Dermis microvascular lymphatic vessel endothelial cell (primary cell): ENCODE measurements around the gene IFT25. TPM values are rescaled to one million over a fixed set of nuclear protein-coding genes. Genes with fewer than 3 reads are reported as not detected.

Experiments used
- DNase-seq, 2 donors: peaks; one replicate each; pipeline versions ENCODE4 v3.0.0 to v3.0.0-alpha.2; 2010; ENCODE audit warnings: low read depth in 2 of 2
- total RNA-seq: library from RNA; depleted of rRNA; stranded (reverse); fragments of >200 nt; gene quantifications from 2 replicates; pipeline ENCODE4 v1.2.1, GENCODE V29; 2014

Gene IFT25
- total RNA-seq, 1 donor from 2014 or later: 14.5 TPM

DNA sequence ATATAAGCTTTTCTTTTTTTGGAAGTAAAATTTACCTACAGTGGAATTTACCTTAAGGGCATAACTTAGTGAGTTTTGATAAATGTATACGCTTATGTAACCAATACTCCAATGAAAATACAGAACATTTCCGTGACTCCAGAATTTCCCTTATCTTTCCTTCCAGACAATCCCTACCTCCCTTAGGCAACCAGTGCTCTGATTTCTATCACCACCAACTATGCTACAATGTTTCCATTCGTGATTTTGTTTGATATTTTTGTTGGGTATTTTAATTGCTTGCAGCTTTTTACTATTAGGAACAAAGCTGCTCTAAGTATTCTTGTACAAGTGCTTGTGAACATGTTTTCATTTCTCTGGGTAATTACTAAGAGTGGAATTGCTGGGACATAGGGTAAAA lies 14.6 kb downstream of the IFT25 start:
- DNase-seq: no peak

DNA sequence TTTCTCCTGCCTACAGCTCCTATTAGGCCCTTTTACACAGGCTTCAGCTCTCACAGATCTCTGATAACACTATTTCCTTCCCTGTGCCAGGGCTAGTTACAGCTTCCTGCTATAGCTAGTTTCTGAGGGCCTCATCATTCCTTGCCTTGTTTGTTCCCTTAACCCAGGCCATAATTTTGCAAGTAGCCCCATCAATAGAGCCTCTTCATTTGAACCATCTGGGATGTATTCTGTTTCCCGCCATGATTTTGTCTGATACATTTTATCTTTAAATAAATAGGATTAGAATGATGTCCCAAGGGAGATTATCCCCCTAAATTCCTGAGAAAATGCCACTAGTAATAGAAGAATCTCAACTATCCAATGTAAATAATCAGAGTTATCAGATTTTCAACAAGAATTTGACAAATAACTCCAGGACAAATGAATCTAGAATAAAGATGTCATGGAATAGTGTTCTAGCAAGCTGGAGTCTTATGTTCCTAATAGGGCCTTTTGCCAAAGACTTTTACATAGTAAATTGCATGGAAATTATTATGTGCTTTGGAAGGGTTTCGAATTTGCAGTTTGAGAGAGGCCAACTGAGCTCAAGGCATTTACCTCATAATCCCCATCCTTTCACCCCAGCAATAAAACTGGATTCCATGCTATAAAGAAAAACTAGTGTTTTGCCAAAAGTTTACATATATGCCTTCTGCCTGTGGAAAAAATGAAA lies 16.1 kb downstream of the IFT25 start:
- DNase-seq: no peak

DNA sequence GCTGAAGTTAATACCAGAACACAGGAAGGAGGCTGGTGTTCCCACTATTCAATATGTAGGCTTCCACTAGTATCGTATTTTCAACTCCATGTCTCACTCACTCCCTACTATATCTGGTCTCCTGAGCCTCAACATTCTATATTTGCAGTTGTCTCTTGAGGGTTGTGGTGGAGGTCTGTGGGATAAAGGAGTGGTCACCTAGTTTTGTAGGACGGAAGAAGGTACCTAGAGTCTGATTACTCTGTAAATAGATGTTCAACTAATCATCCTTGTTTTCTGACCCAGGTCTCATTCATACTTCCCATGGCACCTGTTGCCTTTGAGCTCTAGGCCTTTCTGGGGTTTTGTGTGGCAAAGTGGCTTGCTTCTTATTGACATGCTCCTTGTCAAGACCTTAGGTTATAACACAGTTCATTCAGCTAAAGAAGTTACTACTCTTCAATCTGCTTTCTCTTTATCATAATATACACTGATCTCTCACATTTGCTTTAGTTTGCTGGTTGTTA lies 18.1 kb downstream of the IFT25 start:
- no peak for DNase-seq

DNA sequence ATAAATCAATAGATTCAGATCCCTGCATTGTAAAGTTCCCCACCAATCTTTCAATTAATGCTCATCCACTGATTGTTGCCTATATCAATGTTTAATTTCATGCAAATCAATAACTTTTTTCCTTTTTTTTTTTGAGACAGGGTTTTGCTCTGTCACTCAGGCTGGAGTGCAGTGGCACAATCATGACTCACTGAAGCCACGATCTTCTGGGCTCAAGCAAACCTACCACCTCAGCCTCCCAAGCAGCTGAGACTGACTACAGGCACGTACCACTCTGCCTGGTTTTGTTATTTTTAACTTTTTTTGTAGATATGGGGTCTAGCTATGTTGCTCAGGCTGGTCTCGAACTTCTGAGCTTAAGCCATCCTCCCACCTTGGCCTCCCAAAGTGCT lies 25.8 kb downstream of the IFT25 start:
- no peak for DNase-seq

DNA sequence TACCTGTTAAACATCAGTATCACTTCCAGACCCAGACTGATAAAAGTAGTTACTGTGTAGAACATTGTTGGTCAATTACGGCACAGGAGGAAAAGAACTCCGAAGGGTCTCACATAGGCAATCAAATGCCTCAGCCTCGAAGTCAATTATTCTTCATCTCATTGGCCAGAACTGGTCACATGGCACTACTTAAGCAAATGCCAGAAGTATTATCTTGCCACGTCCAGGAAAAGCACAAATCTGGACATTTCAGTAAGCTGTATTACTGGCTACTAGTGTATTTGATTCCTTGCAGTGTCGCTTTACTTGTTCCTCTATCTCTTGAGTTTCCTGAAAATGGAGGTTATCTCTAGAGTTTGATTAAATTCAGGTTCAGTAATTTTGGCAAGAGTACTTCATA lies 27.2 kb downstream of the IFT25 start:
- DNase-seq: no peak

DNA sequence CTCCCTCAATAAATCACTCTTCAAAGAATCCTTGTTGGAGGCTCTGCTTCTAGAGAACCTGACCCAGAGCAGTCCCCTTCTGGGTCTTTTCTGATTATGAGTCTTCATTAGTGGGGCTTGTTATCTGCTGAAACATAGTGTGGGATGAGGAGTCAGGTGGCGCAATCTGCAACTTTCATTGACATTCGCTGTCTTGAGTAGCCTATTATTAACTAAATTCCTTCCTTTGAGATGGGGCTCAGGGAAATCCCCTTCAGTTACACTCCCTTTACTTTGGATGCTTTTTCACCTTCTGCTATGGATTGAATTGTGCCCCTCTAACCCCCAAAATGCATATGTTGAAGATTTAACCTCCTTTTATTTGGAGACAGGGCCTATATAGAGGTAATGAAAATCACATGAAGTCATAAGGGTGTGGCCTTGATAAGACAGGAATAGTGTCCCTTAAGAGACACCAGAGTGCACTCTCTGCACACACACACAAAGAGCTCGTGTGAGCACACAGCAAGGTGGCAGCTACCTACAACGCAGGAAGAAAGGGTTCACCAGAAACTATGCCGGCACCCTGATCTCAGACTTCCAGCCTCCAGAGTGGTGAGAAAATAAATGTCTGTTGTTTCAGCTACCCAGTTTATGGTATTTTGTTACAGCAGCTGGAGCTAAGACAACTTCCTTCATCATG lies 32.0 kb downstream of the IFT25 start:
- DNase-seq: no peak

DNA sequence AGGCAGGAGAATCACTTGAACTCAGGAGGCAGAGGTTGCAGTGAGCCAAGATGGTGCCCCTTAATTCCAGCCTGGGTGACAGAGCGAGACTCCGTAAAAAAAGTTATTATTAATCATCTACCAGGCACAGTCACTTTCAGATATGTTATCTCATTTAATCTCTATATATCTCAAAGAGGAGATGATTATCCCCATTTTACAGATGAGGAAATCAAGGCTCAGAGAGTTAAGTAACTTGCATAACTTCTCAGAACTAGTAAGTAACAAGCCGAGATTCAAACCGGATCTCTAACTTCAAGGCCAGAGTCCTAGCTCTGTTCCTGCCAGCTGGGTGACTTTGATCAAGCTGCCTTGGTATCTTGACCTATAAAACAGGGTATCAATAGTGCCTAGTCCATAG lies 34.1 kb downstream of the IFT25 start:
- DNase-seq: no peak

DNA sequence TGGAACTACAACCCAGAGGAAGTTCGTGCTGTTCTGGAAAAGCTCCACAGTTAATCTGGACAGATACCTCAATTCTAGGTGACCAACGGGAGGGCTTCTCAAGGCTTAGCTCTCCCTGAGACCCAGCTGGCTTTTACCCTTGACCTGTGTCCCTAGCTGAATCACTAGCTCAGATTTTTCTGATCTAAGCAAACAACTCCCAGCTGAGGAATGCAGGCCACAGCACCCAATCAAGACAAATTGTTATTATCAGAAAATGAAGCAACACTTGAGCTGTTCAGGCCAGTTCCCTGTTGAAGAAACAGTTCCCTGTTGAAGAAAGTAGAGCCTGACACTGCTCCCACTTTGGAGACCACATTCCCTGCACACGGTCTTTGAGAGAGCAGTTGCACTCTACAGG lies 35.6 kb downstream of the IFT25 start:
- no peak for DNase-seq

DNA sequence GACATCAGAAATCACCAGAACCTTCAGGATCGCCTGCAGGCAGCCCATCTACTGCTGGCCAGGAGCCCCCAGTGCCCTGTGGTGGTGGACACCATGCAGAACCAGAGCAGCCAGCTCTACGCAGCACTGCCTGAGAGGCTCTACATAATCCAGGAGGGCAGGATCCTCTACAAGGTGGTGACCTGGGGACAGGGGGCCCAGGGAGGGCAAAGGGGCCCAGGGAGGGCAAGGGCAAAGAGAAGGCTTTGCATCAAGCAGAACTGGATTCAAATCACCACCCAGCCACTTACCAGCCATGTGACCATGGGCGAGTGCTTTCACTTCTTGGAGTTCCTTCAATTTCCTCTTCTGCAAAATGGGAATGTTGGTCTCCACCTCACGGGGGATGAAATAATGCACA lies 39.4 kb downstream of the IFT25 start:
- DNase-seq: no peak

DNA sequence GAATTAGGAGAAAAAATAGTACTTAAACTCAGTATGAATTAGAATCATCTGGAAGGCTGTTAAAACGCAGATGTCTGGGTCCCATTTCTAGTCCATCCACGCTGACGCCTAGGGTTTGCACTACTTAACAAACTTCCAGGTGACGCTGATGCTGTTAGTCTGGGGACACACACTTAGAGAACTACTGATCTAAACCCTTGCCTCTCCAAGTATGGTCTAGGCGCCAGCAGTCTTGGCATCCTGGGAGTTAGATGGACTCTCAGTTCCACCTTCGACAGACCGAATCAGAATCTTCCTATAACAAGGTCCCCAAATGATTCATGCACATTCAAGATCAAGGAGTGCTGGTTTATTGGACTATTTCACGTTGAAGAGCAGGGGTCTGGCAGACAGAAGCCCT lies 40.0 kb downstream of the IFT25 start:
- no peak for DNase-seq

DNA sequence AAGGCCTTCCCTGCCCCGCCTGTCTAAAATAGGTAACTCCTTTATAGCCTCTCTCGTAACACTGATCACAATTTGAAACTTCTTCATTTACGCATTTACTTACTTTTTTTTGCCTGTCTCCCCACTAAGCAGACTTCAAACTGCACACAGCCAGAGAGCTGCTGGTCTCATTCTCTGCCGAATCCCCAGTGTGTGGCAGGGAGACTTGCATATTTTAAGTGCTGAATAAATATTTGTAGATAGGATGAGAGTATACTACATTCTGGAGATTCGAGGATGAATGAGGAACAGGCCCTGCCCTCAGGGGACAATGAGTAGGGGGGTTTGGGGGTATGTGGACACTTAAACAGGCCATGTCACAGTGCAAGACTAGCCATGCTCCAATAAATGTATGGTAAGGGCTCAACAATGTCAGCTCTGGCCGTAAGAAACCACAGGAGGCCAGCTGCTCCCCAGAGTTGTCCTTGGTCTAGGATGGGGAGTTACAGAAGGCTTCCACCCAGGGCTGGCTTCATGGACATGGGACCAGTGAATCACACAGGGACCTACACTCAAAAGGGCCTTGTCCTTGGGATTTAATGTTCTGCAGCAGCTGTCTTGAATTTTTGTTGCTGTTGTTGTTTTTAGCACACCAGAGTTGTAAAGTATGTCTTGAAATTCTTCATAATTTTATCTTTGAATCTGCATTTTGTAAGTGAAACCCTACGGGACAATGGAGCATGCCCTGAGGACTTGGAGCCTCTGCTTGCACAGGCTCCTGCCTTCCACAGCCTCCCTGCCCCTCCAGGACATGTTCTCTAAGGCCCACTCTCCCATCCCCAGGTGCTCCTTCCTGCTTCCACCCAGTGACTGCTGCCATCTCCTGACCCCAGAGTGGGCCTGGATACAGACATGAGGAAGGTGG lies 43.0 kb downstream of the IFT25 start:
- no peak for DNase-seq

DNA sequence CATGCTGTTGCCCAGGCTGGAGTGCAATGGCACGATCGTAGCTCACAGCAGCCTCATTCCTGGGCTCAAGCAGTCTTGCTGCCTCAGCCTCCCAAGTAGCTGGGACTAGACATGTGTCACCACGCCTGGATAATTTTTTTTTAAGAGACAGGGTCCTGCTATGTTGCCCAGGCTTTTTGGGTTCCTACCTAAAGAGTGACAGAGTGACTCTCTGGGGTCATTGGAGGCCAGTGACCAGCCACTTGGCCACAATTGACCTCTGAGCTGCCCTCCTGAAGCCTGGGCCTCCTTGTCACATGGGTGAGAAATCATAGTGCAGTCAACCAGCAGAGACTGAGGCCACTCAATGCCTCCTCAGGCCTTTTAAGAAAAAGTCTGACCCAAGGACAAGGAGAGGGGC lies 45.8 kb downstream of the IFT25 start:
- no peak for DNase-seq

DNA sequence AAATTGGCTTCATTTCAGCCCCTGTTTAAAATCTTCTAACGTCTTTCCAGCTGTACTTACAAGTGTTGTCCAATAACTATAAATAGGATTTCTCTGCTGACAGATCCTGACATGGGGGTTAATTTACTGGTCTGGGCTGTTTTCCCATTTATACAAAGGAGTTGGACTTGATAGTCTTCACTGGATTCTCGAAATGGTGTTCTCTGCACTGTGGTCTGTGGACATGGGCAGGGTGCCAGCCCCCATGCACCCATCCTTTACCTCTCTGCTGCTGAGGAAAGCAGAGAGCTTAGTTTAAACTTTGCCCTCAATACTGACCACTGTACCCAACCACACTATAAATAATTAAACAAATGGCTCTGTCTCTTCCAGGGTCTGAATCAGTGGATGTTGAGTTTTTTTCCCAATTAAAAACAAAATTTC lies 46.3 kb downstream of the IFT25 start:
- DNase-seq: no peak

DNA sequence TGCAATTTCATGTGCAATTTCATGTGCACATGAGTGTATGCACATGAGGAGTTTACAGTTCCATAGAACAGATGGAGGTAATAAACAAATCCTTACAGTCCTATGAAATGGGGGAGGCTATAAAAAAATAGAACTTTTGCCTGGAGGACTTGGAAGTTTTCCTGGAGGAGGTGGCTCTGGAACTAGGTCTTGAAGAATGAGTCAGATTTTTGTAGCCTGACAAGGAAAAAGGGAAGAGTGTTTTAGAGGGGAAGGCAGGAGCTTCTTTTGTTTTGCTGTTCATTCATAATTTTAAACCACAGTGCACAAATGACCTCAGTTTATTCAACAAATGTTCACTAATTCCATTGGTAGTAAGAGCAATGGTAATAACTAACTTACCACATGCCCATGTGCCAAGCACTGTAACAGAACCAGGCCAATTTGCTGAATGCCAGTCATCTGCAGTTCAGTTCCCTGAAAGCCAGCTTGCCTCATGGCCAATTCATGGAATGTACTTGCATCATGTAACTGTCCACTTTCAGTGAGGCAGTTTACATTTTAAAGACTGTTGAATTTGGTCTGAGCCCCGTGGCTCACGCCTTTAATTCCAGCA lies 48.8 kb downstream of the IFT25 start:
- DNase-seq: no peak

DNA sequence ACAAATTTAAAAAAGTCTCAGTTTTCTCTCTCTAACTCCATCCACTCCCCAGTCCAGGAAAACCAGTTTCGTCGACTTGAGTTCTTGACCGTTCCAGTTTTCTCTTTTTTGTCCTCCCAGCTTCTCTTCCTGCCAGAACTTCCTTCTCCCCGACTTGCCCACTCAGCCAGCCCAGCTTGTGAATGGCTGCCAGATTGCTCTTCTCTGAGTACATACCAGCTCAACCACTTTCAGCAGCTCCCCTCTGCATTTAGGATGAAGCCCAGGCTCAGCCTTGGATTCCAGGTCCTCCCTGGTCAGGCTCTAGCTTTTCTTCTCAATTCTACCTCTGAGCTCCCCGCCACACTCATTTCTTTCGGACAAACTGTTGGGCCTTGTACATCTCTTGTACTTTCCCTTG lies 50.1 kb downstream of the IFT25 start:
- DNase-seq: no peak

DNA sequence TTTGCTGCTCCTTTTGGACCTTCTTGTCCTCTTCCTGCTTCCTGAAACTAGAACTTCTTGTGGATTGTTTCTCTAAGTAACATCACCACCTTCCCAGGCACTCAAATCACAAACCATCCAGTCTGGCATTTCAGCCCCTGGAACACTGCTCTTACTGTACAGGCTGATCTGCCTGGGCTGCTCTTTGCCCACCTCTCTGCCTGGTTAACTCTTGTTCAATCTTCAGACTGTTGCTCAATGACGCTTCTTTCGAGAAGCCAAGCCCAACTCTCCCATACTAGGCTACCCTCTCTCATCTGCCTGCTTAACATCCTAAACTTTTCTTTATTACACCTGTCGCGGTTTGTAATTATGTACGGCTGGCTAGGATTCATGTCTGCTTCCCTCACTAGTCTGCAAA lies 50.9 kb downstream of the IFT25 start:
- no peak for DNase-seq

DNA sequence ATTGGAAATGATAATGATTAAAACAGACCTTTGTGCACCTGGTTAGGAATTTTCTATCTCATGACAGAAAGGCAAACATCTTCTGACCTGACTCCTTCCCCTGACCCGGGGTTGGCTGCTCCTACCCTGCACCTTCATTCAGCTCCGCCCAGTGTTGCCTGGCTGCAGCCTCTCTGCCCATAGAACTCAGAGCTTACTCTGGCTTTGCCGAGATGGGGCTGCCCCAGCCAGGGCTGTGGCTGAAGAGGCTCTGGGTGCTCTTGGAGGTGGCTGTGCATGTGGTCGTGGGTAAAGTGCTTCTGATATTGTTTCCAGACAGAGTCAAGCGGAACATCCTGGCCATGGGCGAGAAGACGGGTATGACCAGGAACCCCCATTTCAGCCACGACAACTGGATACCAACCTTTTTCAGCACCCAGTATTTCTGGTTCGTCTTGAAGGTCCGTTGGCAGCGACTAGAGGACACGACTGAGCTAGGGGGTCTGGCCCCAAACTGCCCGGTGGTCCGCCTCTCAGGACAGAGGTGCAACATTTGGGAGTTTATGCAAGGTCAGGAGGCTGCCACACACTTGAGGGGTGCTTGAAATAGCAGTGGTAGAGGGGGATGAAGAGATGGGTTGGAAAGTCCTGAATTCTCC lies 51.4 kb downstream of the IFT25 start, which contains the start of gene DIO1:
Gene DIO1, plus strand, starts transcription at position 189 of the 638 bp plus-strand sequence. Its CDS starts 24 bp downstream, at position 213.
- no peak for DNase-seq

DNA sequence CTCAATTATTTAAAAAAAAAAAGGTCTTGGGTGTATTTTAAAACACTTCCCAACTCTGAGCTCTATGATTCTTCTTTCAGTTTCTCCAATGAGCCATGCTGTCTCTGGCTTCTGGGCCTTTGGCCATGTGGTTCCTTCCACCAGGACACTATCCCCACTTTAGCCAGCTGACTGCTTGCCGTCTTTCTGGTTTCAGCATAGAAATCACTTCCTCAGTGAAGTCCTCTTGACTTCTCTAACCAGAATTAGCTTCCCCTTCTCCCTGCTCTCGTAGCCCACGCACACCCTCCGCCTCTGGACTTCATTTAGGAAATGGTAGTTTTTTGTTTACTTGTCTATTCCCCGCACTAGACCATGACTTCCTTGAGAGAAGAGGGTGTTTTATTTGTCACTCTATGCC lies 52.6 kb downstream of the IFT25 start:
- DNase-seq: no peak

DNA sequence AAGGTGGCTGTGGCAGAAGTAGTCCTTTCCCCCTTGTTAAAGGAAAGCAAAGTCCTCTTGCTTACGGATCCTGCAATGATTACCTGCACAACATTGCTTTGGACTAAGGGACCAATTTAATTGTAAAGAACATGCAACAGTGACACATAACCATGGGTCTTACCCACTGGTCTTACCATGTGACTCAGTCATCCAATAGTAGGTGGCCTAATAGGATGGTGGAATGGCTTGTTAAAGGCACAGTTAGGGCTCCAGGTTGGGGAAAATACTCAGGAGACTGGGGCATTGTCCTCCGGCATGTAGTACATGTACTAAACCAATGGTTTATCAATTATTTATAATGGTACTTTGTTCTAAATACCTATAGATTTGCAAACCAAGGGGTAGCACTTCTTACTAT lies 53.8 kb downstream of the IFT25 start:
- DNase-seq: no peak

DNA sequence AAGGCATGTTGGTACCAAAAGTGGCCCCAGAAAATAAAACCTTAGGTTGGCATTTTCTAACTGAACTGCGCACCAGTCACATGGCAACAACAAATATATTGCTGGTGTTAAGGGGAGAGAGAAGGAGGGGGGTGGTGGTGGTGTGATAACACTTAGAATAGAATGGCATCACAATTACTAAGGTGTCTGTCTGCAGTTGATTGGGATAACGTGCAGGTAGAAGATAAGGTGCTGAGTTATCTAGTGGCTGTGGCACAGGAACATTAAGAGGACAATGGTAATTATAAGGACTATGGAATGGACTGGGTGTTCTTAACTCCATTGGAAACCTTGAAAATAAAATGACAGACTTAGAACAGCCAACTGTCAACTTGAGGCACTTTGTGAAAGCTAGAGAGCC lies 54.5 kb downstream of the IFT25 start:
- no peak for DNase-seq

DNA sequence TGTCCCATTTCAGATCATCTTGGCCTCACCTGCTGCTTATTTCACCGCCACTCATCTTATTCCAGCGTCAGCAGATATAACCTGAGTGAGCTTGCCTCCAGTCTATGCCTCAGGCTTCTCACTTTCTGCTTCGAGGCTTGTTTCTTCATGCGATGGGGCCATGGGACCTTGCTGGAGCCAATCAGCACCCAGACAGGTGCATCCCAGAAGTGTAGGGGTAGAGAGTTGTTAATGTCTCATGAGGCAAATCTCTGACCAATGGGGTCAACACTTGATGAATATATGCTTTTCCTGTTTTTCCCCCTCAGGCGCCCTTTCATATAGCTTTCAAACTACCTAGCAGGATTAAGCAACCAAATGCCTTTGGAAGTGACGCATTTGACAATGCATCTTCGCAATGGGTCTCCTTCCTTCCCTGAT lies 55.0 kb downstream of the IFT25 start:
- no peak for DNase-seq
